ENCODE results near the gene ANKRD44.

The ANKRD44 gene

DNA sequence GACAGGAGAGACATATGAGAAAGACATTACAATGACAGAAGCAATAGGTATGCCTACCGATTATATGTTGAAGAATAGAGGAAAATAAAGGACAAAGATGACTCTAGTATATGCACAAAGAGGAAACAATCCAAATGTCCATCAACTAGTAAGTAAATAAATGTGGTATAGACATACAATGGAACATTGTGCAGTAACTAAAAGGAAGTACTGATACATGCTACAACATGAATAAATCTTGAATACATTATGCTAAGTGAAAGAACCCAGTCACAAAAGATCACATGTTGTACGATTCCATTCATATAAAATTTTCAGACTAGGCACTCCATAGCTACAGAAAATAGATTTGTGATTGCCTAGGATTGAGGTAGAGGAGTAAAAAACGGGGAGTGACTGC lies 355.5 kb downstream of the ANKRD44 start:
- Histone ChIP-seq H3K4me3 (ENCODE audit: low read length) (no peak overlapping the region), H3K27ac (ENCODE audit: low read depth, low read length) (no peak overlapping the region), H3K79me2 (ENCODE audit: control insufficient read depth, low read length) (no peaks in the 10 kb centered on the region), H3K9me2 (replicated peaks; ENCODE audit: control insufficient read depth, low read length) (no peaks in the 10 kb centered on the region), H3K27me3 (ENCODE audit: control insufficient read depth, low read length) (0 out of 2 replicates have a peak, but pooled peaks cover 2% of the 10 kb centered on the region), H4K20me1 (ENCODE audit: control insufficient read depth, insufficient read depth, low read depth, low read length) (no peaks in the 10 kb centered on the region), H3K9me3 (ENCODE audit: control insufficient read depth, insufficient read depth, low read length) (no peaks in the 10 kb centered on the region), H3K4me2 (ENCODE audit: low read length) (no peak overlapping the region), H3K36me3 (ENCODE audit: control insufficient read depth, low read length) (no peaks in the 10 kb centered on the region), H3F3A (ENCODE audit: control insufficient read depth, insufficient read depth) (no peaks in the 10 kb centered on the region), H3K4me1 (ENCODE audit: control insufficient read depth, low read length) (no peaks in the 10 kb centered on the region)
- TF ChIP-seq, protein P1, sequence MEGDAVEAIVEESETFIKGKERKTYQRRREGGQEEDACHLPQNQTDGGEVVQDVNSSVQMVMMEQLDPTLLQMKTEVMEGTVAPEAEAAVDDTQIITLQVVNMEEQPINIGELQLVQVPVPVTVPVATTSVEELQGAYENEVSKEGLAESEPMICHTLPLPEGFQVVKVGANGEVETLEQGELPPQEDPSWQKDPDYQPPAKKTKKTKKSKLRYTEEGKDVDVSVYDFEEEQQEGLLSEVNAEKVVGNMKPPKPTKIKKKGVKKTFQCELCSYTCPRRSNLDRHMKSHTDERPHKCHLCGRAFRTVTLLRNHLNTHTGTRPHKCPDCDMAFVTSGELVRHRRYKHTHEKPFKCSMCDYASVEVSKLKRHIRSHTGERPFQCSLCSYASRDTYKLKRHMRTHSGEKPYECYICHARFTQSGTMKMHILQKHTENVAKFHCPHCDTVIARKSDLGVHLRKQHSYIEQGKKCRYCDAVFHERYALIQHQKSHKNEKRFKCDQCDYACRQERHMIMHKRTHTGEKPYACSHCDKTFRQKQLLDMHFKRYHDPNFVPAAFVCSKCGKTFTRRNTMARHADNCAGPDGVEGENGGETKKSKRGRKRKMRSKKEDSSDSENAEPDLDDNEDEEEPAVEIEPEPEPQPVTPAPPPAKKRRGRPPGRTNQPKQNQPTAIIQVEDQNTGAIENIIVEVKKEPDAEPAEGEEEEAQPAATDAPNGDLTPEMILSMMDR (IDR thresholded peaks at IDR 0.05; ENCODE audit: low read depth, low read length, poor library complexity, severe bottlenecking), result no peak
- TF ChIP-seq EZH2phosphoT487 (IDR thresholded peaks at IDR 0.05; ENCODE audit: borderline replicate concordance, low read length), result no peak

DNA sequence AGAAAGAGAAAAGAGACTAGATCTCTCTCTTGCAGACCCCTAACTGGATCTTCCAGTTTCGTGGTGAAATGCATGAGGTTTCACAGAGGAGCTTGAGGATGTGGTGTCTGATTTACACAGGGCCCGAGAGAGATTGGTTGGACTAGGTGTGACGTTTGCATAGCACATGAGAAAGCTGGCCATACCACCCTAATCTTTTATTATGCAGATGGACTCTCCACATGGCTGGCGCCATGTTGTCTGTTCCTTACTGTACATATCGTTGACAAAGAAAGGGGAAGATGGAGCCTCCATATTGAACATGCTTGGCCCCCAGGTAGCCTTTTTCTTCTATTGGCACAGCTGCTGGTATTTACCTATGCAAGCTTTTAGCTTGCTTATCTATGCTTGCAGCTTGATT lies 356.6 kb downstream of the ANKRD44 start:
- H3K79me2 ChIP-seq (ENCODE audit: control insufficient read depth, low read length), result no peaks in the 10 kb centered on the region
- H3K9me3 ChIP-seq (ENCODE audit: control insufficient read depth, insufficient read depth, low read length), result no peaks in the 10 kb centered on the region
- 0 out of 2 replicates have a peak, but pooled peaks cover 2% of the 10 kb centered on the region for H3K27me3 ChIP-seq (ENCODE audit: control insufficient read depth, low read length)
- H3K4me3 ChIP-seq (ENCODE audit: low read length), result no peak overlapping the region
- no peaks in the 10 kb centered on the region for H3K4me1 ChIP-seq (ENCODE audit: control insufficient read depth, low read length)
- no peak overlapping the region for H3K27ac ChIP-seq (ENCODE audit: low read depth, low read length)
- H3K9me2 ChIP-seq (replicated peaks; ENCODE audit: control insufficient read depth, low read length), result no peaks in the 10 kb centered on the region
- H3K36me3 ChIP-seq (ENCODE audit: control insufficient read depth, low read length), result no peaks in the 10 kb centered on the region
- H3K4me2 ChIP-seq (ENCODE audit: low read length), result no peak overlapping the region
- no peaks in the 10 kb centered on the region for H4K20me1 ChIP-seq (ENCODE audit: control insufficient read depth, insufficient read depth, low read depth, low read length)
- TF ChIP-seq, protein P1 (IDR thresholded peaks at IDR 0.05; ENCODE audit: low read depth, low read length, poor library complexity, severe bottlenecking), result no peak
- no peak for TF ChIP-seq EZH2phosphoT487 (IDR thresholded peaks at IDR 0.05; ENCODE audit: borderline replicate concordance, low read length)
- no peaks in the 10 kb centered on the region for H3F3A ChIP-seq (ENCODE audit: control insufficient read depth, insufficient read depth)

DNA sequence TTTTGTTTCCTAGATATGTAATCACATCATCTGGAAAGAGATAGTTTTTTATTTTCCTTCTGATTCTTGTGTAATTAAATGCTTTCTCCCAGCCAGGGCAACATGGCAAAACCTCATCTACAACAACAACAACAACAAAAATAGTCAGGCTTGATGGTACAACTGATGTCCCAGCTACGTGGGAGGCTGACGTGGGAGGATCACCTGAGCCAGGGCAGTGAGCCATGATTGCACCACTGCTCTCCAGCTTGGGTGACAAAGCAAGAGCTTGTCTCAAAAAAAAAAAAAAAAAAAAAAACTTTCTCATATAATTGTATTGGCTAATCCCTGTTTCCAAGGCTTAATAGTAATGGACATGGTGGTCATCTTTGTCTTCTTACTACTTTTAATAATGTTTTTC lies 357.6 kb downstream of the ANKRD44 start:
- Histone ChIP-seq H3K9me3 (ENCODE audit: control insufficient read depth, insufficient read depth, low read length) (no peaks in the 10 kb centered on the region), H3K4me2 (ENCODE audit: low read length) (no peak overlapping the region), H3K27me3 (ENCODE audit: control insufficient read depth, low read length) (0 out of 2 replicates have a peak, but pooled peaks cover 2% of the 10 kb centered on the region), H3K9me2 (replicated peaks; ENCODE audit: control insufficient read depth, low read length) (no peaks in the 10 kb centered on the region), H3K36me3 (ENCODE audit: control insufficient read depth, low read length) (no peaks in the 10 kb centered on the region), H3K4me1 (ENCODE audit: control insufficient read depth, low read length) (no peaks in the 10 kb centered on the region), H3K4me3 (ENCODE audit: low read length) (no peak overlapping the region), H4K20me1 (ENCODE audit: control insufficient read depth, insufficient read depth, low read depth, low read length) (no peaks in the 10 kb centered on the region), H3K27ac (ENCODE audit: low read depth, low read length) (no peak overlapping the region), H3F3A (ENCODE audit: control insufficient read depth, insufficient read depth) (no peaks in the 10 kb centered on the region), H3K79me2 (ENCODE audit: control insufficient read depth, low read length) (no peaks in the 10 kb centered on the region)
- no peak for TF ChIP-seq EZH2phosphoT487 (IDR thresholded peaks at IDR 0.05; ENCODE audit: borderline replicate concordance, low read length)
- TF ChIP-seq, protein P1 (IDR thresholded peaks at IDR 0.05; ENCODE audit: low read depth, low read length, poor library complexity, severe bottlenecking), result no peak

Measured in DOHH2 (cell line).